ENCODE results near the gene SH3GLB2.
"Not testable (repeated sequence)": the region's sequence is repeated elsewhere in the genome, so short reads cannot be mapped to it uniquely, and the experiment has no call there.

The SH3GLB2 gene

DNA sequence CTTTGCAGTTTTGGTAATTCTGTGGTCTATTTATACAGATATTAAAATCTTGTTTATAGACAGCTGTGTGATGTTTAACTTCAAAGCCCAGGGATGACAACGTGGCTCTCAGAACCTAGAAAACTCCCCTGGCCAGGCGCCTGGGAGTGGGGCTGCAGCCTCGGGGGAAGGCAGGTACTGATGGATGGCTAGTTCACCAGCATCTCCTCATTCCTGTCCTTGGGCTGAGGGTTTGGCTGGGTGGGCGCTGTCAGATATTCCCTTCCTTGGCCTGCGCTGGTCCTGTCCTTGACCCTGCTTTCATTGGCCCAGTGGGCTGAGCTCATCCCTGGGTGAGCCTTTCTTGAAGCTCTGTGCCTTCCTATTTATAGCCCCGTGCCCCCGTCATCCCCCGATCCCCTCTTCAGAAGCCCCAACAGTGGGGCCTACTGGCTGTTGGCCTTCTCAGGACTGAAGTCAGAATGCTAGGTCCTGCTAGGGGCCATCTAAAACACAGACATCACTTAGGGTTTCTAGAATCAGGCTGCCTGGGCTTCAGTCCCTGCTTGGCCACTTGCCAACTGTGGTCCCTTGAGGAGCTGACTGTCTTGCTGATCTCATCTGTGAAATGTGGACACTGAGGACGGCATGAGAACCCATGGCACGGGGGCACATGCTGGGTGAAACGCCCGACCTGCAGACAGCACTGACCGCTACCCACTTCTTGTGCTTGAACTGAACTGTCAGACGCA lies 20.9 kb downstream of the SH3GLB2 start:
- Histone ChIP-seq H3K9ac (ENCODE audit: low read length) (no peak overlapping the region), H3K4me1 (ENCODE audit: control insufficient read depth, insufficient read depth, low read length) (no peaks in the 10 kb centered on the region), H3K27me3 (ENCODE audit: control insufficient read depth, insufficient read depth, low read length) (no peaks in the 10 kb centered on the region), H3K4me3 (ENCODE audit: low read depth, low read length) (no peak overlapping the region), H3K36me3 (ENCODE audit: control insufficient read depth, insufficient read depth, low read length) (peaks cover 87% of the 10 kb centered on the region), H3K27ac (ENCODE audit: low read depth, low read length) (no peak overlapping the region), H3K9me3 (ENCODE audit: control insufficient read depth, insufficient read depth, low read depth, low read length) (no peaks in the 10 kb centered on the region)

DNA sequence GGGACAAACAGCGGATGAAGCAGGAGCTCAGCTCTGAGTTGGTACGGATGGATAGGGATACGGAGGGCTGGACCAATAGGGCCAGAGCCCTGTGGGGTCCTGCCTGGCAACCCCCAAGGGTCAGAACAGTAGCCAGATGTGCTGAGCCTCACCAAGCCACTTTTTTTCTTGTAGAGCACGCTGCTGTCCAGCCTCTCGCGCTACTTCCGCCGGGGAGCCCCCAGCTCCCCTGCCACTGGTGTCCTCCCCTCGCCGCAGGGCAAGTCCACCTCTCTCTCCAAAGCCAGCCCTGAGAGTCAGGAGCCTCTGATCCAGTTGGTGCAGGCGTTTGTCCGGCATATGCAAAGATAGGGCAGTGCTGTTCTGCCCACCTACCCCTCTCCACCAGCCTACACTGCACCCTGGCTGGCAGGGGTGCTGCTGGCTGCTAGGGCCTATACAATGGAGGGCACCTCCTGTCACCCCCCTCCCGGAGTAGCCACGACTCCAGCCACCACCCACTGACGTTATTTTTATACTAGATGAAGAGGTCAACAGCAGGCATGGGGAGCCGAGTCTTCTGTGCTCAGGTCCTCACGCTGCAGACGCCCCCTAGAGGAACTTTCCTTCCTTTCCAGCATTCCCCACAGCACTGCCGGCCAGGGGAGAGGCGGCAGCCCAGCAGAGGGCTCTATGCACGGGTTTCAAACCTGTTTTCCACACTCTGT lies 21.6 kb downstream of the SH3GLB2 start:
- Histone ChIP-seq H3K9ac (ENCODE audit: low read length) (no peak overlapping the region), H3K4me3 (ENCODE audit: low read depth, low read length) (no peak overlapping the region), H3K36me3 (ENCODE audit: control insufficient read depth, insufficient read depth, low read length) (peaks cover 89% of the 10 kb centered on the region), H3K27ac (ENCODE audit: low read depth, low read length) (no peak overlapping the region), H3K9me3 (ENCODE audit: control insufficient read depth, insufficient read depth, low read depth, low read length) (no peaks in the 10 kb centered on the region), H3K27me3 (ENCODE audit: control insufficient read depth, insufficient read depth, low read length) (no peaks in the 10 kb centered on the region), H3K4me1 (ENCODE audit: control insufficient read depth, insufficient read depth, low read length) (no peaks in the 10 kb centered on the region)

GRCh38 chr9:129005336-129005997 lies 22.7 kb downstream of the SH3GLB2 start:
- Histone ChIP-seq H3K4me1 (ENCODE audit: control insufficient read depth, insufficient read depth, low read length) (no peaks in the 10 kb centered on the region), H3K27ac (ENCODE audit: low read depth, low read length) (no peak overlapping the region), H3K9ac (ENCODE audit: low read length) (no peak overlapping the region), H3K4me3 (ENCODE audit: low read depth, low read length) (no peak overlapping the region), H3K27me3 (ENCODE audit: control insufficient read depth, insufficient read depth, low read length) (no peaks in the 10 kb centered on the region), H3K9me3 (ENCODE audit: control insufficient read depth, insufficient read depth, low read depth, low read length) (no peaks in the 10 kb centered on the region), H3K36me3 (ENCODE audit: control insufficient read depth, insufficient read depth, low read length) (peaks cover 88% of the 10 kb centered on the region)

DNA sequence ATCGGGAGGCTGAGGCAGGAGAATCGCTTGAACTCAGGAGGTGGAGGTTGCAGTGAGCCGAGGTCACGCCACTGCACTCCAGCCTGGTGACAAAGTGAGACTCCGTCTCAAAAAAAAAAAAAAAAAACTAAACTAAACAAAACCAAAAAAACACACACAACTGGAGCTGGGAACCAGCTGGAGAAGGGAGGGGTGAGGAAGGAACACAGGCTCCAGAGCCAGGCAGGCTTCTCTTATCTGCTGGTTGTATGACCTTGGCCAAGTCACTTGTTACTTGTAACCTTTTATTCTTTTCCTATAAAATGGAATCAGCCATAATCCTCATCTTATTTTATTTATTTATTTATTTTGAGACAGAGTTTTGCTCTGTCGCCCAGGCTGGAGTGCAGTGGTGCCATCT lies 24.0 kb downstream of the SH3GLB2 start:
- H3K9ac ChIP-seq (ENCODE audit: low read length); H3K9me3 ChIP-seq (ENCODE audit: control insufficient read depth, insufficient read depth, low read depth, low read length); H3K4me1 ChIP-seq (ENCODE audit: control insufficient read depth, insufficient read depth, low read length); H3K27me3 ChIP-seq (ENCODE audit: control insufficient read depth, insufficient read depth, low read length); H3K27ac ChIP-seq (ENCODE audit: low read depth, low read length); H3K4me3 ChIP-seq (ENCODE audit: low read depth, low read length): not testable (repeated sequence)
- peaks cover 90% of the 10 kb centered on the region for H3K36me3 ChIP-seq (ENCODE audit: control insufficient read depth, insufficient read depth, low read length)

- Histone ChIP-seq H3K9ac (ENCODE audit: low read length) (no peak overlapping the region), H3K4me1 (ENCODE audit: control insufficient read depth, insufficient read depth, low read length) (no peaks in the 10 kb centered on the region), H3K27me3 (ENCODE audit: control insufficient read depth, insufficient read depth, low read length) (no peaks in the 10 kb centered on the region), H3K27ac (ENCODE audit: low read depth, low read length) (no peak overlapping the region), H3K4me3 (ENCODE audit: low read depth, low read length) (no peak overlapping the region), H3K36me3 (ENCODE audit: control insufficient read depth, insufficient read depth, low read length) (peaks cover 91% of the 10 kb centered on the region), H3K9me3 (ENCODE audit: control insufficient read depth, insufficient read depth, low read depth, low read length) (no peaks in the 10 kb centered on the region)
These were observed 25.1 kb downstream of the SH3GLB2 start for GRCh38 chr9:129002992-129003391.

GRCh38 chr9:129001504-129002325 lies 26.4 kb downstream of the SH3GLB2 start:
- no peaks in the 10 kb centered on the region for H3K27me3 ChIP-seq (ENCODE audit: control insufficient read depth, insufficient read depth, low read length)
- no peak overlapping the region for H3K9ac ChIP-seq (ENCODE audit: low read length)
- no peak overlapping the region for H3K4me3 ChIP-seq (ENCODE audit: low read depth, low read length)
- no peaks in the 10 kb centered on the region for H3K9me3 ChIP-seq (ENCODE audit: control insufficient read depth, insufficient read depth, low read depth, low read length)
- H3K27ac ChIP-seq (ENCODE audit: low read depth, low read length), result no peak overlapping the region
- H3K36me3 ChIP-seq (ENCODE audit: control insufficient read depth, insufficient read depth, low read length), result peaks cover 90% of the 10 kb centered on the region
- H3K4me1 ChIP-seq (ENCODE audit: control insufficient read depth, insufficient read depth, low read length), result no peaks in the 10 kb centered on the region

GRCh38 chr9:128999581-129000206 lies 28.4 kb downstream of the SH3GLB2 start:
- Histone ChIP-seq H3K27ac (ENCODE audit: low read depth, low read length) (no peak overlapping the region), H3K36me3 (ENCODE audit: control insufficient read depth, insufficient read depth, low read length) (peaks cover 89% of the 10 kb centered on the region), H3K27me3 (ENCODE audit: control insufficient read depth, insufficient read depth, low read length) (no peaks in the 10 kb centered on the region), H3K9ac (ENCODE audit: low read length) (no peak overlapping the region), H3K4me3 (ENCODE audit: low read depth, low read length) (no peak overlapping the region), H3K4me1 (ENCODE audit: control insufficient read depth, insufficient read depth, low read length) (no peaks in the 10 kb centered on the region), H3K9me3 (ENCODE audit: control insufficient read depth, insufficient read depth, low read depth, low read length) (no peaks in the 10 kb centered on the region)

DNA sequence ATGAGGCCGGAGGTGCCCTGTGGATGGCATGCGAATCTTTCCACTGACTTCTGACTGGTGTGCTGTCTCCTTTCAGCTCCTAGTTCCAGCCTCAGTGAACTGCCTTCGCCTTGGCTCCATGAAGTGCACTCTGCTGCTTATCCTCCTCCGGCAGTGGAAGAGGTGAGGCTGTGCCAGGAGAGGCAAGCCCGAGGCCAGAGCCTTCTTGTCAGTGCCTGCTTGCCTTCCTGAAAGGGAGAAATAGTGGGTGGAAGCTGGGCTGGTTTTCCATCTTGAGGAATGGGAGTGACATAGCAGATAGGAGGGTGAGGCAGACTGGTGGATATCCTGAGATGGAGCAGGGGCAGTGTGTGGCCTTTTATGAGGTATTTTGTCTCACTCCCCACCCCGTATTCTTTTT lies 29.7 kb downstream of the SH3GLB2 start:
- no peaks in the 10 kb centered on the region for H3K9me3 ChIP-seq (ENCODE audit: control insufficient read depth, insufficient read depth, low read depth, low read length)

DNA sequence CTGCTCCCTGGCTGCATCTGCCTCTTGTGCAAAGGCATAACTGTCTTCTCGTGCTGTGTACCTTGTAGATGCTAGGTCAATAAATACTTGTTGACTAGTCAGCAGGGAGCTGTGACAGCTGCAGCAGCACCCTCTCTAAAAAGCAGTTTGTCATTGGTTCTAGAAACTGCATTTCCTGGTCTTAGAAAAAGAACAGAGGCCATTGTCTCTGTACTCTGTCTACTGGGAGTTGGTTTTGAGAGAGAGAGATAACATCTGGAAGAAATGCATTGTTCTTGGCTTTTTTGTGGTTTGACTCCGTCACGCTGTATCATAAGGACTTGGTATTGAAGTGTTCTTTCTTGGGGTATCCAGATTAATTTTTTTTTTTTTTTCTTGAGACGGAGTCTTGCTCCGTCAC lies 32.3 kb downstream of the SH3GLB2 start:
- no peaks in the 10 kb centered on the region for H3K9me3 ChIP-seq (ENCODE audit: control insufficient read depth, insufficient read depth, low read depth, low read length)
- H3K4me1 ChIP-seq (ENCODE audit: control insufficient read depth, insufficient read depth, low read length), result no peaks in the 10 kb centered on the region
- H3K27me3 ChIP-seq (ENCODE audit: control insufficient read depth, insufficient read depth, low read length), result no peaks in the 10 kb centered on the region
- H3K9ac ChIP-seq (ENCODE audit: low read length), result no peak overlapping the region
- H3K4me3 ChIP-seq (ENCODE audit: low read depth, low read length), result no peak overlapping the region
- H3K27ac ChIP-seq (ENCODE audit: low read depth, low read length), result no peak overlapping the region
- H3K36me3 ChIP-seq (ENCODE audit: control insufficient read depth, insufficient read depth, low read length), result peaks cover 89% of the 10 kb centered on the region

More for the DNA sequence above, 29.7 kb downstream of the SH3GLB2 start:
- Histone ChIP-seq H3K27me3 (ENCODE audit: control insufficient read depth, insufficient read depth, low read length) (no peaks in the 10 kb centered on the region), H3K27ac (ENCODE audit: low read depth, low read length) (no peak overlapping the region), H3K36me3 (ENCODE audit: control insufficient read depth, insufficient read depth, low read length) (peaks cover 94% of the 10 kb centered on the region), H3K4me3 (ENCODE audit: low read depth, low read length) (no peak overlapping the region), H3K9ac (ENCODE audit: low read length) (no peak overlapping the region), H3K4me1 (ENCODE audit: control insufficient read depth, insufficient read depth, low read length) (no peaks in the 10 kb centered on the region)

DNA sequence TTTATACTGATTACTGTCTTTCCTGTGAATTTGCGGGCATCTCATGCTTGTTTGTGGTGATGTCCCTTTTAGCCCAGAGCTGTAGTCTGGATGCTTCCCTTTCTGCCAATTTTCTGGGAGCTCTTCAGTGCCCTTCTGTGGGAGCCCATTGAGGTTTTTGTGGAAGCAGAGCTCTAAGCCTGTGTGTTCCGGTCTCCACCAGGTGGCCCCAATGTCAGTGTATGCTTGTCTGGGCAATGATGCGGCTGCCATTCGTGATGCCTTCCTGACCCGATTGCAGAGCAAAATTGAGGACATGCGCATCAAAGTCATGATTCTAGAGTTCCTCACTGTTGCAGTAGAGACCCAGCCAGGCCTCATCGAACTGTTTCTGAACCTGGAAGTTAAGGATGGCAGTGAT lies 35.1 kb downstream of the SH3GLB2 start:
- H3K4me3 ChIP-seq (ENCODE audit: low read depth, low read length), result no peak overlapping the region
- no peaks in the 10 kb centered on the region for H3K4me1 ChIP-seq (ENCODE audit: control insufficient read depth, insufficient read depth, low read length)
- peaks cover 84% of the 10 kb centered on the region for H3K36me3 ChIP-seq (ENCODE audit: control insufficient read depth, insufficient read depth, low read length)

More for the DNA sequence above, 35.1 kb downstream of the SH3GLB2 start:
- no peak overlapping the region for H3K27ac ChIP-seq (ENCODE audit: low read depth, low read length)
- no peak overlapping the region for H3K9ac ChIP-seq (ENCODE audit: low read length)
- H3K27me3 ChIP-seq (ENCODE audit: control insufficient read depth, insufficient read depth, low read length), result no peaks in the 10 kb centered on the region
- H3K9me3 ChIP-seq (ENCODE audit: control insufficient read depth, insufficient read depth, low read depth, low read length), result no peaks in the 10 kb centered on the region

Measured in HUES6 (cell line).